ENCODE results near the gene CLDN22.

CLDN22 gene

GRCh38 chr4:183314806-183315205, 5.3 kb downstream of the CLDN22 start:
- DNase-seq (ENCODE audit: insufficient read length) (no peak), FAIRE-seq (no peak)
- TF ChIP-seq TAF1 (IDR thresholded peaks at IDR 0.05; ENCODE audit: borderline replicate concordance, low read depth, low read length) (no peak), POLR2AphosphoS5 (IDR thresholded peaks at IDR 0.05; ENCODE audit: low read depth, low read length) (no peak), POLR2A (IDR thresholded peaks at IDR 0.05; ENCODE audit: low read depth, low read length) (no peak)

DNA sequence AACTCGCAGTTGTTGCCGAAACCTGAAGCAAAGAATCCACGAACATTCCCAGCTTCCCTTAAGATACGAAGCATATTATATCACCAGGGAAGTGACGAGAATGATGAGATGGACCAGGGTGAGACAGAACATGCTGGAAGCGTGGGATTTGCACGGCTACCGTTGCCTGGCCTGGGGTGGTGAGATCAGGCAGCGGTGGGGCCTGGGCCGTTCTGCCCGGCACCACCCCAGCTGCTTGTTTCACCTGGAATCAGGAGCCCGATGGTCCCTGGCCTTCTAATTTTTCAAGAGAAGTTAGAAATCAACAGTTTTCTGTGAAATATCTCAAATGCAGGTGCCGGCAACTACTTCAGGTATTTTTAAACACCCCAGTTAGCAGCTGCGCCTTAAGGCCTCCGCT, 5.7 kb downstream of the CLDN22 start:
- DNase-seq (ENCODE audit: insufficient read length) (no peak), FAIRE-seq (no peak)
- TF ChIP-seq TAF1 (IDR thresholded peaks at IDR 0.05; ENCODE audit: borderline replicate concordance, low read depth, low read length) (no peak), POLR2AphosphoS5 (IDR thresholded peaks at IDR 0.05; ENCODE audit: low read depth, low read length) (no peak), POLR2A (IDR thresholded peaks at IDR 0.05; ENCODE audit: low read depth, low read length) (no peak)

DNA sequence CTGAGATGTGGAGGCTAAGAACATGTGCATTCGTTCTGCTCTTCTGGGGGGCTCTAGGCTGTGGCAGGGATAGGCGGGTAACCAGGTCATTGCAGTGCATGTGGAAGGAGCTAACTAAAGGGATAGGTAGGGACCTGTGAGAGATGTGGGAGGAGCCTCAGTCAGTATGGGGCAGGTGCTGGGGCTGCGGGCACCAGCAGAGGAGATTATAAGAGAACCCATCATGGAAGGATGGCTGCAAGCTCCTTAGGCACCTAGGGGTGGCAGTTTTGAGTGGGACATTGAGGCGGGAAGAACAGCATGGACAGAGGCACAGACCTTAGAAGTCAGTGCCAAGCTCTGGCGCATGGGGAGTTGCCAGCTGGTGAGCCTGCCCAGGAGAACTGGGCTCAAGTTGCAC, 7.2 kb downstream of the CLDN22 start:
- FAIRE-seq (no peak), DNase-seq (ENCODE audit: insufficient read length) (no peak)
- no peak for TF ChIP-seq POLR2A (IDR thresholded peaks at IDR 0.05; ENCODE audit: low read depth, low read length)
- no peak for TF ChIP-seq TAF1 (IDR thresholded peaks at IDR 0.05; ENCODE audit: borderline replicate concordance, low read depth, low read length)
- TF ChIP-seq POLR2AphosphoS5 (IDR thresholded peaks at IDR 0.05; ENCODE audit: low read depth, low read length): no peak

- no peak for TF ChIP-seq TAF1 (IDR thresholded peaks at IDR 0.05; ENCODE audit: borderline replicate concordance, low read depth, low read length)
- TF ChIP-seq POLR2AphosphoS5 (IDR thresholded peaks at IDR 0.05; ENCODE audit: low read depth, low read length): no peak
- TF ChIP-seq POLR2A (IDR thresholded peaks at IDR 0.05; ENCODE audit: low read depth, low read length): no peak
- no peak for FAIRE-seq
- DNase-seq (ENCODE audit: insufficient read length): no peak
Observed at GRCh38 chr4:183306811-183307210, 13.3 kb downstream of the CLDN22 start.

DNA sequence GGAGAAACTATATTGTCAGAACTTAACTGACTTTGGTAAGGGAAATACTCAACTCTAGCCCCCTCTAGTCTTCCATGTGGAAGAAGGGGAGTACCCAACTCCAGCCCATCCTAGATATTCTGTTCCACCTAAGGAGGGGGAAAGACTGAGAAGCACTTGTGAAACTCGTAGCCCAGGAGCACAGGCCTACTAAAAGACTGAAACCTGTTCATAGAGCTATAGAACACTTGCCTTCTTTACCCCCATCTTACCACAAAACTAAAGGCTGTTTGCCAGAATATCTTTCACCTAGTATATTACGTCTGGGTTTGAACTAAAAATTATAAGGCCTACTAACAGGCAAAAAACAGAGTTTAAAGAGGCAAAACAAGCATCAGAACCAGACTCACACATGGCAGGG, 15.5 kb downstream of the CLDN22 start:
- FAIRE-seq (no peak), DNase-seq (ENCODE audit: insufficient read length) (no peak)
- TF ChIP-seq POLR2A (IDR thresholded peaks at IDR 0.05; ENCODE audit: low read depth, low read length) (no peak), POLR2AphosphoS5 (IDR thresholded peaks at IDR 0.05; ENCODE audit: low read depth, low read length) (no peak), TAF1 (IDR thresholded peaks at IDR 0.05; ENCODE audit: borderline replicate concordance, low read depth, low read length) (no peak)

- no peak for DNase-seq (ENCODE audit: insufficient read length)
- TF ChIP-seq POLR2AphosphoS5 (IDR thresholded peaks at IDR 0.05; ENCODE audit: low read depth, low read length) (no peak), TAF1 (IDR thresholded peaks at IDR 0.05; ENCODE audit: borderline replicate concordance, low read depth, low read length) (no peak), POLR2A (IDR thresholded peaks at IDR 0.05; ENCODE audit: low read depth, low read length) (no peak)
- FAIRE-seq: no peak
Observed at GRCh38 chr4:183304067-183304466, 16.0 kb downstream of the CLDN22 start.

DNA sequence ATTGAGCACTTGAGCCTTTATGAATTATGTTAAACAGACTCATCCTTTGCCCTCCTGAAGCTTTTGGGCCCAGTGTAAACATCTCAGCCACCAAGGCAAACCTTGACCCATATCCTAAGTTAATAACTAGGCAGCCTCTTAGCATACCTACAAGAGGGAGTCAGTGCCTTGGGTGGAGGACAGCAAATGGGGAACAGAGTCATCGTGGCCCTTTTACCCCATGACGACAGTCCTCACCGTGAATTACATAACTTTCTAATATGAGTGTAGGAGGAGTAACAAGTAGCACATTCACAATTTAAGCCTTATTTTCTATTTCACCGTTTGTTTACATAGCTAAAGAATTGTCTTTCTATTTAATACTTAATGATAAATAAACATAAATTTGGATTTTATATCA, 16.8 kb downstream of the CLDN22 start:
- no peak for DNase-seq (ENCODE audit: insufficient read length)
- TF ChIP-seq POLR2A (IDR thresholded peaks at IDR 0.05; ENCODE audit: low read depth, low read length) (no peak), TAF1 (IDR thresholded peaks at IDR 0.05; ENCODE audit: borderline replicate concordance, low read depth, low read length) (no peak), POLR2AphosphoS5 (IDR thresholded peaks at IDR 0.05; ENCODE audit: low read depth, low read length) (no peak)
- no peak for FAIRE-seq

GRCh38 chr4:183300655-183301054, 19.4 kb downstream of the CLDN22 start:
- TF ChIP-seq TAF1 (IDR thresholded peaks at IDR 0.05; ENCODE audit: borderline replicate concordance, low read depth, low read length): no peak
- no peak for TF ChIP-seq POLR2AphosphoS5 (IDR thresholded peaks at IDR 0.05; ENCODE audit: low read depth, low read length)
- TF ChIP-seq POLR2A (IDR thresholded peaks at IDR 0.05; ENCODE audit: low read depth, low read length): no peak
- no peak for DNase-seq (ENCODE audit: insufficient read length)
- FAIRE-seq: no peak

DNA sequence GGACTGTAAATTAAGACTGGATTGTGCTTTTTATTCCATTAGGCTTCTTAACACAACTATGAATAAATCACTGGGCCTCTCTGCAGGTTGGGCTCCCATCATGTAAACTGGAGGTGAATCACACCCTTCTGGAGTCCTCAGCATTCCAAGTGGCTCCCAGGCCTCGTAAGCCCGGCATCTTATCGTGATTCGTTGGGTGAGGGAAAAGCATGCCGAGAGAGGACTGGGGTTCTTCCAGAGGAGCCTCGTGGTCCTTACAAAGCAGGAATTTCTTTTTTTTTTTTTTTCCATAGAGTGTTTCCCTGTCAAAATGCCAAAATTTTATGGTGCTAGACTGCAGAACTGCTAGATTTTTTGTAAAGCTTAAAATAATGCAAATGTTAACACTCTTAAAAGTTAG, 20.0 kb downstream of the CLDN22 start:
- TF ChIP-seq TAF1 (IDR thresholded peaks at IDR 0.05; ENCODE audit: borderline replicate concordance, low read depth, low read length) (no peak), POLR2AphosphoS5 (IDR thresholded peaks at IDR 0.05; ENCODE audit: low read depth, low read length) (no peak), POLR2A (IDR thresholded peaks at IDR 0.05; ENCODE audit: low read depth, low read length) (no peak)
- no peak for FAIRE-seq
- no peak for DNase-seq (ENCODE audit: insufficient read length)

DNA sequence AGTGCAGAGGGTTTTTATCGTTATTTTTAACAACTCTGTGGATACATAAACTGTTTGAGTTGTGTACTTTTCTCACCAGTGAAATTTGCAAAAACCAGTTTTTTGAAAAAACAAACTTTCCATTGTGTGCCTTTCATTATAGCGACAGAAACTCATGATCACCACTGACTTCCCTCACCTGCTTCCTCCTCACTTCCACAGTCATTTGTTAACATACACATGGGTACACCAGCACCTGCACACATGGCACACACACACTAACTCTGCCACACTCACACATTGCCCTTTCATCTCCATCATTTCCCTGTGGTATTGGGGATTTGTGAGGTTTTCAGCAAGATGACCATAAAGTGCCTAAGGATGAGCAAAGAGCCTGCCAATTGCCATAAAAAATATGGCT, 20.6 kb downstream of the CLDN22 start:
- DNase-seq (ENCODE audit: insufficient read length) (no peak), FAIRE-seq (no peak)
- TF ChIP-seq POLR2A (IDR thresholded peaks at IDR 0.05; ENCODE audit: low read depth, low read length) (no peak), TAF1 (IDR thresholded peaks at IDR 0.05; ENCODE audit: borderline replicate concordance, low read depth, low read length) (no peak), POLR2AphosphoS5 (IDR thresholded peaks at IDR 0.05; ENCODE audit: low read depth, low read length) (no peak)

DNA sequence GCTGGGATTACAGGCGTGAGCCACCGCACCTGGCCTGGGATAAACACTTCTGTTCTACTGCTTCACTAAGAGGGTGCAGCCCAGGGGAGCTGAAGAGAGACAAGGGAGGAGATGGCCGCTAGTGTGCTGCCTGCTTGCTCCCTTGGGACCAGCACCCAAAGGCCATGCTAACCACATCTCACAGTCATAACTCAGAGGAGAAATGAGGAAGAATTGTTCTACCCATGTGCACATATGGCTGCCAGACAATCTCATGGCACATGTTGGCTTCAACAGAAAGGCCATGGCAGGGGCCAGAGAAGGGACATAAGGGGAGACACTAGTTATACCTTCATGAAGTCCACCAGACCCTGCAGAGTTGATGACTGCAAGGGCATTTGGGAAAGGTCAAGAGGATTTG, 22.4 kb downstream of the CLDN22 start:
- TF ChIP-seq POLR2AphosphoS5 (IDR thresholded peaks at IDR 0.05; ENCODE audit: low read depth, low read length): no peak
- no peak for TF ChIP-seq TAF1 (IDR thresholded peaks at IDR 0.05; ENCODE audit: borderline replicate concordance, low read depth, low read length)
- TF ChIP-seq POLR2A (IDR thresholded peaks at IDR 0.05; ENCODE audit: low read depth, low read length): no peak
- FAIRE-seq (no peak), DNase-seq (ENCODE audit: insufficient read length) (no peak)

- FAIRE-seq (no peak), DNase-seq (ENCODE audit: insufficient read length) (no peak)
- no peak for TF ChIP-seq POLR2AphosphoS5 (IDR thresholded peaks at IDR 0.05; ENCODE audit: low read depth, low read length)
- TF ChIP-seq POLR2A (IDR thresholded peaks at IDR 0.05; ENCODE audit: low read depth, low read length): no peak
- no peak for TF ChIP-seq TAF1 (IDR thresholded peaks at IDR 0.05; ENCODE audit: borderline replicate concordance, low read depth, low read length)
Observed at GRCh38 chr4:183295711-183296110, 24.4 kb downstream of the CLDN22 start.

DNA sequence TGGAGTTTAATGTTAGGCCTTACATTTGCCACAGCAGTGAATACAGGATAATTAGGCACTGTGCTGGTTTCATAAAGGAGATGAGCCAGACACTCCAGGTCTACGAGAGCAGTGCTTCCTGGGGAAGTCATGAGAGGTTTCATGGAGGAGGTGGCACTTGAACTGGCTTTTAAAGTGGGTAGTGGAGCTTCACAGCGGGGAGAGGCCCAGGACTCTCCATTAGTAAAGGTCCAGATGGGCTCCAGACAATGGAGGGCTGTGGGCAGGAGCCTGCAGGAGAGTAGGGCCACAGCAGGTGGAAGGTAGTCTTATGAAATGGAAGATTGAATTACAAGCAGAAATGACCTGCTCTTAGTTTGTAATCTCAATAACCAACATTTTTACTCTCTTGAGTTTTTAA, 29.0 kb downstream of the CLDN22 start:
- TF ChIP-seq TAF1 (IDR thresholded peaks at IDR 0.05; ENCODE audit: borderline replicate concordance, low read depth, low read length): no peak
- no peak for TF ChIP-seq POLR2AphosphoS5 (IDR thresholded peaks at IDR 0.05; ENCODE audit: low read depth, low read length)
- TF ChIP-seq POLR2A (IDR thresholded peaks at IDR 0.05; ENCODE audit: low read depth, low read length): no peak
- no peak for FAIRE-seq
- DNase-seq (ENCODE audit: insufficient read length): no peak
